Mesendoderm (in vitro differentiated cells): ENCODE results near the gene TOP3A.
"Not testable (repeated sequence)": the region's sequence is repeated elsewhere in the genome, so short reads cannot be mapped to it uniquely, and the experiment has no call there.

Source experiments
- DNase-seq: peaks from one replicate; pipeline ENCODE4 v3.0.0; 2013
- H2AK5ac ChIP-seq: 2 replicates; pipeline ENCODE4 v1.6.1; 2013; ENCODE audit warnings: low read length, inconsistent platforms
- H2BK120ac ChIP-seq: 2 replicates; pipeline ENCODE4 v1.6.1; 2013; ENCODE audit warnings: low read depth, mild to moderate bottlenecking, low read length, moderate library complexity, mixed read lengths
- H2BK15ac ChIP-seq: replicated peaks from 2 replicates; pipeline ENCODE4 v1.6.1; 2013; ENCODE audit warnings: low read depth, mild to moderate bottlenecking, moderate library complexity
- H2BK5ac ChIP-seq: 2 replicates; pipeline ENCODE4 v1.6.1; 2013; ENCODE audit warnings: low read length, inconsistent platforms
- H3K18ac ChIP-seq: 2 replicates; pipeline ENCODE4 v1.6.1; 2013; ENCODE audit warnings: mild to moderate bottlenecking, low read length, mixed read lengths
- H3K23ac ChIP-seq: one replicate; pipeline ENCODE4 v1.6.1; 2013; ENCODE audit warnings: low read length
- H3K27ac ChIP-seq: 2 replicates; pipeline ENCODE4 v1.5.1; 2013; ENCODE audit warnings: low read depth, mild to moderate bottlenecking, inconsistent platforms, low read length, moderate library complexity
- H3K27me3 ChIP-seq: 2 replicates; pipeline ENCODE4 v1.6.1; 2013; ENCODE audit warnings: low read length, control low read depth, mild to moderate bottlenecking, inconsistent platforms; ENCODE audit not compliant: insufficient read depth, poor library complexity
- H3K36me3 ChIP-seq: 2 replicates; pipeline ENCODE4 v1.6.1; 2013; ENCODE audit warnings: low read length, inconsistent platforms; ENCODE audit not compliant: control insufficient read depth, insufficient read depth
- H3K4ac ChIP-seq: one replicate; pipeline ENCODE4 v1.6.1; 2013; ENCODE audit warnings: low read depth, mild to moderate bottlenecking, low read length, moderate library complexity
- H3K4me1 ChIP-seq: 2 replicates; pipeline ENCODE4 v1.6.1; 2013; ENCODE audit warnings: low read depth, low read length, inconsistent platforms; ENCODE audit not compliant: control insufficient read depth
- H3K4me2 ChIP-seq: 2 replicates; pipeline ENCODE4 v1.6.1; 2013; ENCODE audit warnings: low read length
- H3K4me3 ChIP-seq: 2 replicates; pipeline ENCODE4 v1.5.1; 2013; ENCODE audit warnings: mild to moderate bottlenecking, low read length
- H3K56ac ChIP-seq: one replicate; pipeline ENCODE4 v1.6.1; 2013; ENCODE audit warnings: low read length
- H3K79me1 ChIP-seq: 2 replicates; pipeline ENCODE4 v1.6.1; 2013; ENCODE audit warnings: low read length, inconsistent platforms
- H3K79me2 ChIP-seq: 2 replicates; pipeline ENCODE4 v1.6.1; 2013; ENCODE audit warnings: mild to moderate bottlenecking, low read length; ENCODE audit not compliant: control insufficient read depth, insufficient read depth
- H3K9ac ChIP-seq: 2 replicates; pipeline ENCODE4 v1.6.1; 2013; ENCODE audit warnings: low read length, inconsistent platforms
- H4K5ac ChIP-seq: one replicate; pipeline ENCODE4 v1.6.1; 2013; ENCODE audit warnings: low read length
- H4K8ac ChIP-seq: one replicate; pipeline ENCODE4 v1.6.1; 2013; ENCODE audit warnings: low read depth, mild to moderate bottlenecking, control low read depth, low read length, moderate library complexity
- WGBS: extraction: QIAGEN DNeasy Blood & Tissue Kit; methylation state at CpG from one replicate; pipeline ENCODE4 v1.1.7; 2013; ENCODE audit warnings: low lambda C conversion rate, missing lambda C conversion rate; ENCODE audit not compliant: insufficient coverage; ENCODE audit errors: extremely low coverage; 5-methylcytosine and 5-hydroxymethylcytosine counted together

The TOP3A gene

DNA sequence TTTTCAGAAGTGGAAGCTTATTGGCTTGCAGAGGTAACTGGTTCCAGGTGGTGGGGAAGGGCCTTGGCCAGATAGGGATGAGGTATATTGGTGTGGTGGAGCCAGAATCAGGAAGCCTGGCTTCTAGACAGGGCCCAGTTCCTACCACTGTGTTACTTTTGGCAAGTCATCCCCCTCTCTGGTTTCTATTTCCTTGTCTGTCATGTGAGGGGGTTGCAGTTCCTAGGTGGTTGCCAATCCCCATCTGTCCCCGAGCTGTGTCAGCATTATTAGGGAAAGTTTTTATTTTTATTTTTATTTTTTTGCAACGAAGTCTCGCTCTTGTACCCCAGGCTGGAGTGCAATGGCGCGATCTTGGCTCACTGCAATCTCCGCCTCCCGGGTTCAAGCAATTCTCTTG is 3.3 kb upstream of the TOP3A start:
- H3K79me1 ChIP-seq = peaks cover 36% of the 10 kb centered on the region
- no peaks in the 10 kb centered on the region for H3K36me3 ChIP-seq
- no peak overlapping the region for H2BK120ac ChIP-seq
- H3K27me3 ChIP-seq = no peaks in the 10 kb centered on the region
- H3K4me2 ChIP-seq = no peak overlapping the region
- H4K5ac ChIP-seq = no peak overlapping the region
- no peak overlapping the region for H3K56ac ChIP-seq
- H3K79me2 ChIP-seq = peaks cover 47% of the 10 kb centered on the region
- H3K4me3 ChIP-seq = no peak overlapping the region
- no peak overlapping the region for H2AK5ac ChIP-seq
- H3K18ac ChIP-seq = no peak overlapping the region
- peaks cover under 1% of the 10 kb centered on the region for H3K4me1 ChIP-seq
- no peak for DNase-seq
- H3K9ac ChIP-seq = no peak overlapping the region
- no peak overlapping the region for H2BK15ac ChIP-seq
- H2BK5ac ChIP-seq = no peak overlapping the region
- H3K4ac ChIP-seq = no peak overlapping the region
- no peak overlapping the region for H3K27ac ChIP-seq
- no CpG with 5 or more reads among the region's 7 CpGs for WGBS
- H4K8ac ChIP-seq = no peak overlapping the region
- H3K23ac ChIP-seq = no peak overlapping the region

DNA sequence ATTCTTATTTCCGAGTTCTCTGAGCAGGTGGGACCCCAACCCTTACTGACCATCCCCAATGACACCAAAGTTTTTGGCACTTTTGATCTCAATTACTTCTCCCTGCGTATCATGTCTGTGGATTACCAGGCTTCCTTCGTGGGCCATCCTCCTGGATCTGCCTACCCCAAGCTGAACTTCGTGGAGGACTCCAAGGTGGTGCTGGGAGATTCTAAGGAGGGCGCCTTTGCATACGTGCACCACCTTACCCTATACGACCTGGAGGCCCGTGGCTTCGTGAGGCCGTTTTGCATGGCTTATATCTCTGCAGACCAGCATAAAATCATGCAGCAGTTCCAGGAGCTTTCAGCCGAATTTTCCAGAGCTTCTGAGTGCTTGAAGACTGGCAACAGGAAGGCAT is 1.2 kb upstream of the TOP3A start:
- H3K4me3 ChIP-seq = peak overlapping the region; percentile 95
- peaks cover 64% of the 10 kb centered on the region for H3K79me2 ChIP-seq

DNA sequence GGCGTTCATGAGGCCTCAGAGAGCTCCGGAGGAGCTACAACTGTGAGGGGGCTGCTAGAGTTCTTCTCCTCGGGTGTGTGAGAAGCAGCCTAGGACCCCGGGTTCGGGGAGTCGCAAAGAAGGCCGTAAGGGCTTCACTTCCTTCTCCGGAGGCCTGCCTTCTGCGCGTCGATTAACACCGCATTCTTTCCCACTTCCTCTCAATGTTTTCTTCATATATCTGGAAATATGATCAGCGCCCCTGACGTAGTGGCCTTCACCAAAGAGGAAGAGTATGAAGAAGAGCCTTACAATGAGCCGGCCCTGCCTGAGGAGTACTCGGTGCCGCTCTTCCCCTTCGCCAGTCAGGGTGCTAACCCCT is 748 bp upstream of the TOP3A start:
- no peak overlapping the region for H2BK120ac ChIP-seq
- no peak overlapping the region for H3K23ac ChIP-seq
- no CpG with 5 or more reads among the region's 18 CpGs for WGBS
- peak overlapping the region; percentile 97 for H3K56ac ChIP-seq
- H3K4me2 ChIP-seq = peak overlapping the region; percentile 84
- peak overlapping the region; percentile 86 for H3K9ac ChIP-seq
- peak overlapping the region; percentile 59 for H3K4ac ChIP-seq
- H3K27me3 ChIP-seq = no peaks in the 10 kb centered on the region
- H2BK5ac ChIP-seq = no peak overlapping the region
- no peak overlapping the region for H3K18ac ChIP-seq
- DNase-seq = no peak
- H3K4me1 ChIP-seq = peaks cover 2% of the 10 kb centered on the region
- H3K4me3 ChIP-seq = peak overlapping the region; percentile 95
- H2AK5ac ChIP-seq = no peak overlapping the region
- H3K79me1 ChIP-seq = peaks cover 36% of the 10 kb centered on the region
- no peak overlapping the region for H4K8ac ChIP-seq
- peaks cover 66% of the 10 kb centered on the region for H3K79me2 ChIP-seq
- no peak overlapping the region for H2BK15ac ChIP-seq
- H4K5ac ChIP-seq = no peak overlapping the region
- peaks cover 5% of the 10 kb centered on the region for H3K36me3 ChIP-seq
- peak overlapping the region; percentile 85 for H3K27ac ChIP-seq

More for the DNA sequence above, 1.2 kb upstream of the TOP3A start:
- Histone ChIP-seq H3K9ac (peak overlapping the region; percentile 86), H3K23ac (no peak overlapping the region), H3K4me2 (peak overlapping the region; percentile 84), H2BK120ac (no peak overlapping the region), H3K18ac (no peak overlapping the region), H2BK15ac (no peak overlapping the region), H3K36me3 (peaks cover 5% of the 10 kb centered on the region), H3K79me1 (peaks cover 39% of the 10 kb centered on the region), H3K4ac (no peak overlapping the region), H3K27me3 (no peaks in the 10 kb centered on the region), H4K8ac (no peak overlapping the region), H4K5ac (no peak overlapping the region), H2AK5ac (no peak overlapping the region), H2BK5ac (no peak overlapping the region), H3K27ac (no peak overlapping the region), H3K4me1 (peaks cover 2% of the 10 kb centered on the region), H3K56ac (peak overlapping the region; percentile 97)
- WGBS = no CpG with 5 or more reads among the region's 11 CpGs
- no peak for DNase-seq

DNA sequence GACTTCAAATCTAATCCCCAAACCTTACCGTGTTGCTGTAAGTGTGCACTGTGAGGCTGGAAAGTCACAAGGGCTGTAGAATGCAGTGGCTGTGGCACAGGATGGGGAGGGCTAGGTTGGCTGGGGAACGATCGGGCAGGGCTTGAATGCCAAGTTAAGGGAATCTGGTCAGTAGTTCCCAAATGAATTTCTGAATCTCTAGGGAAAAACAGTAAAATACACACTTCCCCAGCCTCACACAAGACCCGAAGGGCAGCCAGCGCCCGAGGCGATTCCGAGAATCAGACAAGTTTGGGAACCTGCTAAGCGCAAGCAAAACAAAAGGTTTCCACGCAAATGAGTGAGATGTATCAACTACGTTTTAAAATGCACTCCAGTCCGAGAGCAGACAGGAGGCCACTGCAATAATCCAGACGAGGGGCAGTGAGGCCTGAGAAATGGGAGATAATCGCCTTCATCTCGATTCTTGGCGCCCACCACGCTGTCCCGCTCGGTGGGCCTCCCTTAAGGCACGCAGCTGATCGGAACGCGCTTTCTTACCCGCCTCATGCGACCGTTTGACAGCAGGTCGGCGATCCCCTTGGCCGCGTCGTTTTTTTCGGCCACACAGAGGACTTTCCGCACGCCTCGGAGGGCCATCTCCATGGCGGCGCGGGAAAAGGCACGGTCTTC is 599 bp downstream of the TOP3A start:
- Histone ChIP-seq H4K8ac (no peak overlapping the region), H2BK120ac (no peak overlapping the region), H2BK5ac (no peak overlapping the region), H3K79me2 (peaks cover 66% of the 10 kb centered on the region), H3K56ac (peak overlapping the region; percentile 97), H3K27ac (peak overlapping the region; percentile 85), H3K36me3 (peaks cover 5% of the 10 kb centered on the region), H3K4me2 (peak overlapping the region; percentile 98), H4K5ac (no peak overlapping the region), H3K23ac (peak overlapping the region; percentile 67), H3K79me1 (peaks cover 32% of the 10 kb centered on the region), H3K27me3 (no peaks in the 10 kb centered on the region), H3K4ac (peak overlapping the region; percentile 73), H2AK5ac (peak overlapping the region; percentile 38), H2BK15ac (no peak overlapping the region), H3K18ac (peak overlapping the region; percentile 65), H3K4me1 (peaks cover 2% of the 10 kb centered on the region), H3K9ac (peak overlapping the region; percentile 86), H3K4me3 (peak overlapping the region; percentile 91)
- no CpG with 5 or more reads among the region's 39 CpGs for WGBS
- DNase-seq = no peak

DNA sequence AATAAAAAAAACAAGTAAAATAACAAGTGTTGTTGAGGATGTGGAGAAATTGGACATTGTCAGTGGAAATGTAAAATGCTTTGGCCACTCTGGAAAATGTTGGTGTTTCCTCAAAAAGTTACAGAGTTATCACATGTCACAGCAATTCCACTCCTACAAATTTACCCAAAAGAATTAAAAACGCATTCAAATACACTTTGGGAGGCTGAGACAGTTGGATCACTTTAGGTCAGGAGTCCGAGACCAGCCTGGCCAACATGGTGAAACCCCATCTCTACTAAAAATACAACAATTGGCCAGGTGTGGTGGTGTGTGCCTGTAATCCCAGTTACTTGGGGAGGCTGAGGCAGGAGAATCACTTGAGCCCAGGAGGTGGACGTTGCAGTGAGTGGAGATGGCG is 5.6 kb downstream of the TOP3A start:
- Histone ChIP-seq H3K4ac (no peak overlapping the region), H3K4me3 (no peak overlapping the region), H2BK120ac (no peak overlapping the region), H3K27me3 (no peaks in the 10 kb centered on the region), H3K9ac (no peak overlapping the region), H3K4me1 (peaks cover 2% of the 10 kb centered on the region), H4K5ac (no peak overlapping the region), H3K27ac (no peak overlapping the region), H2BK5ac (no peak overlapping the region), H3K79me1 (peaks cover 15% of the 10 kb centered on the region), H3K18ac (no peak overlapping the region), H3K4me2 (no peak overlapping the region), H2BK15ac (no peak overlapping the region), H3K23ac (no peak overlapping the region), H3K36me3 (peaks cover 13% of the 10 kb centered on the region), H3K56ac (no peak overlapping the region), H4K8ac (no peak overlapping the region), H3K79me2 (peaks cover 33% of the 10 kb centered on the region), H2AK5ac (no peak overlapping the region)
- no peak for DNase-seq
- no CpG with 5 or more reads among the region's 4 CpGs for WGBS

DNA sequence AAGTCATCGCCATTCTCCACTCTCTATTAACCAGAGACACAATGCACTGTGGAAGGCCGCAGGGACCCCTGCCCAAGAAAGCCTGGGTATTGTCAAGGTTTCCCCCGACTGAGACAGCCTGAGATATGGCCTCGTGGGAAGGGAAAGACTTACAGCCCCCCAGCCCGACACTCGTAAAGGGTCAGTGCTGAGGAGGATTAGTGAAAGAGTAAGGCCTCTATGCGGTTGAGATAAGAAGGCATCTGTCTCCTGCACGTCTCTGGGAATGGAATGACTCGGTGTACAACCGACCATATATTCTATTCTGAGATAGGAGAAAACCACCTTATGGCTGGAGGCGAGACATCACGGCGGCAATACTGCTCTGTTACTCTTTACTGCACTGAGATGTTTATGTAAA is 11.6 kb downstream of the TOP3A start:
- H3K27me3 ChIP-seq, H3K18ac ChIP-seq, H3K4ac ChIP-seq, H4K8ac ChIP-seq, H3K79me2 ChIP-seq, H3K9ac ChIP-seq, H3K23ac ChIP-seq, H4K5ac ChIP-seq, H3K4me3 ChIP-seq, H3K56ac ChIP-seq, H2BK120ac ChIP-seq, H3K79me1 ChIP-seq, H3K4me2 ChIP-seq, H2BK15ac ChIP-seq, H3K27ac ChIP-seq, H2AK5ac ChIP-seq, DNase-seq, H2BK5ac ChIP-seq, H3K4me1 ChIP-seq: not testable (repeated sequence)
- peaks cover 31% of the 10 kb centered on the region for H3K36me3 ChIP-seq
- no CpG with 5 or more reads among the region's 13 CpGs for WGBS
